GM23248 (cell line): Measurements from ENCODE around the gene FBXL4.

Source experiments
- EZH2 ChIP-seq: fragments of 200-600 bp; sonication (generic); IDR thresholded peaks from 2 replicates; pipeline ENCODE4 v1.6.1; 2018; ENCODE audit warnings: antibody characterized with exemption, mild to moderate bottlenecking; ENCODE audit not compliant: insufficient read depth, poor library complexity, severe bottlenecking
- EZH2phosphoT487 ChIP-seq: fragments of 200-600 bp; sonication (generic); IDR thresholded peaks from 2 replicates; pipeline ENCODE4 v1.6.1; 2018; ENCODE audit warnings: antibody characterized with exemption, moderate library complexity, mild to moderate bottlenecking, low read depth; ENCODE audit not compliant: insufficient read depth

GRCh38 chr6:98973571-98973970, 25.8 kb upstream of the FBXL4 start:
- no peak for TF ChIP-seq EZH2
- no peak for TF ChIP-seq EZH2phosphoT487
